22Rv1 (cell line): ENCODE data around the gene CAPZB.

Experiments used
- H3K27ac ChIP-seq: fragments of 450-650 bp; 2 replicates; pipeline ENCODE4 v1.5.1; 2017
- ZFX ChIP-seq: fragments of 450-650 bp; IDR thresholded peaks from 2 replicates; pipeline ENCODE4 v1.6.1; 2017; ENCODE audit warnings: antibody characterized with exemption, borderline replicate concordance
- TF ChIP-seq, protein P1 (sequence below): fragments of 450-650 bp; IDR thresholded peaks from 2 replicates; pipeline ENCODE4 v1.5.1; 2017; ENCODE audit warnings: mild to moderate bottlenecking

Gene CAPZB

GRCh38 chr1:19447550-19447949, 37.8 kb downstream of the CAPZB start:
- no peak overlapping the region for H3K27ac ChIP-seq
- TF ChIP-seq, protein P1, sequence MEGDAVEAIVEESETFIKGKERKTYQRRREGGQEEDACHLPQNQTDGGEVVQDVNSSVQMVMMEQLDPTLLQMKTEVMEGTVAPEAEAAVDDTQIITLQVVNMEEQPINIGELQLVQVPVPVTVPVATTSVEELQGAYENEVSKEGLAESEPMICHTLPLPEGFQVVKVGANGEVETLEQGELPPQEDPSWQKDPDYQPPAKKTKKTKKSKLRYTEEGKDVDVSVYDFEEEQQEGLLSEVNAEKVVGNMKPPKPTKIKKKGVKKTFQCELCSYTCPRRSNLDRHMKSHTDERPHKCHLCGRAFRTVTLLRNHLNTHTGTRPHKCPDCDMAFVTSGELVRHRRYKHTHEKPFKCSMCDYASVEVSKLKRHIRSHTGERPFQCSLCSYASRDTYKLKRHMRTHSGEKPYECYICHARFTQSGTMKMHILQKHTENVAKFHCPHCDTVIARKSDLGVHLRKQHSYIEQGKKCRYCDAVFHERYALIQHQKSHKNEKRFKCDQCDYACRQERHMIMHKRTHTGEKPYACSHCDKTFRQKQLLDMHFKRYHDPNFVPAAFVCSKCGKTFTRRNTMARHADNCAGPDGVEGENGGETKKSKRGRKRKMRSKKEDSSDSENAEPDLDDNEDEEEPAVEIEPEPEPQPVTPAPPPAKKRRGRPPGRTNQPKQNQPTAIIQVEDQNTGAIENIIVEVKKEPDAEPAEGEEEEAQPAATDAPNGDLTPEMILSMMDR: no peak
- TF ChIP-seq ZFX: no peak

DNA sequence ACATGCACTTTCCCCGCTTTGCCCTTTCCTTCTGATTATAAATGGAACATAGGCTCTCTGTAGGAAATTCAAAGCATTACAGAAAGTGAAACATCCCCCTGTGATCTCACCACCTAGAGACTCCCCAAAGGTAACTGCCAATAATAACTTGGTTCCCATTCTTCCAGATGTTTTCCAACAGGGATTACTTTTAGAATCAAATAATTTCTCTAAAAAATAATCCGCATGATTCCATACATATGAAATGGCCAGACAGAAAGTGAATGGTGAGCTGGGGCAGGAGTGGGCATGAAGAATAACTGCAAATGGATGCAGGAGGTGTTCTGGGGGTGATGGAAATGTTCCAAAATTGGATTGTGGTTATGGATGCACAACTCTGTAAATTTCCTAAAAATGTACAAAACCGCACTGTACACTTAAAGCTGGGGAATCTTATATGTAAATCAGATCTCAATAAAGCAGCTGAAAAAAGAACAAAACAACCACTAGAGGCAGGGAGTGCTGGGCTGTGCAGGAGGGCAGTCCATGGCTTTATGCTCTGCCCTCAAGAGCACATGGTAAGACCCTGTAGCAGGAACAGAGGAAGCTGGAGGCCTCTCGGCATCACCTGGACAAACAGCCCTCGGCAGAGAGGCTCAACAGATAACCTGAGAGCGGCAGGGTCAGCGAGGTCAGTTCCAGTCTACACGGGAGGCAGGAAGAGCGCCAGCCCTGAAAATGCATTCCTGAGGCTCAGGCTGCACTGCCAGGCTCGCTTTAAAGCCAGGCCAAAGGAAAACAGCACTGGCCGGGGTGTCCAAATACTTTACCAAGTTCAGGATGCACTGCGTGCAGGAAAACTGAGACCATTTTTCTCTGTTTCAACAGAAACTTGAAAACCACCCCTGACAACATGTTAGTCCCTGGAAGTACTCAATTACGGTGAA, 39.7 kb downstream of the CAPZB start:
- TF ChIP-seq, protein P1: peak; percentile 29
- no peak for TF ChIP-seq ZFX
- H3K27ac ChIP-seq: no peak overlapping the region

DNA sequence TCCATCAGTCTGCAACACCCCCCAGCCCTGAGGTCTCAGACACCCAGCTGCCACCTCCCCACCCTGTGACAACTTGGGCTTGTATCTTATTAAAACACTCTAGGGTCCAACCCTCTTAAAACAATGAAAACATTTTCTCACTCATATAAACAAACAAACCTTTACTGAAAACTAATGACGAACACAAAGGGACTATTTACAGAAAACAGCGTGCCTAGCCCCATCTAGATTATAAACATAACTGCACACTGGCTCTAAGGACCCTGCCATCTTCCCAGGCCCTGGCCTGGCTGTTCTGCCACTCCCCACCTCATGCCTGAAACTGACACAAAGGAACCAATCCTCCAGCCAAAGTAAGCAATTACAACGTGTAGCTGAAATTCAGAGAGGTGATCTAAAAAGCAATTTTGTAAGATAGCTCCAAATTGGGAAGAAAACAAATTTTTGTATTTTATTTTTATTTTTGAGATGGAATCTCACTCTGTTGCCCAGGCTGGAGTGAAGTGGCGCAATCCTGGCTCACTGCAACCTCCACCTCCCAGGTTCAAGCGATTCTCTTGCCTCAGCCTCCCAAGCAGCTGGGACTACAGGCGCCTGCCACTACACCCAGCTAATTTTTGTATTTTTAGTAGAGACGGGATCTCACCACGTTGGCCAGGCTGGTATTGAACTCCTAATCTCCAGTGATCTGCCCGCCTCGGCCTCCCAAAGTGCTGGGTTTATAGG, 40.9 kb downstream of the CAPZB start:
- TF ChIP-seq, protein P1: no peak
- no peak for TF ChIP-seq ZFX
- no peak overlapping the region for H3K27ac ChIP-seq

- H3K27ac ChIP-seq: no peak overlapping the region
- TF ChIP-seq, protein P1: no peak
- TF ChIP-seq ZFX: no peak
These were observed 42.0 kb downstream of the CAPZB start for GRCh38 chr1:19443326-19443725.

DNA sequence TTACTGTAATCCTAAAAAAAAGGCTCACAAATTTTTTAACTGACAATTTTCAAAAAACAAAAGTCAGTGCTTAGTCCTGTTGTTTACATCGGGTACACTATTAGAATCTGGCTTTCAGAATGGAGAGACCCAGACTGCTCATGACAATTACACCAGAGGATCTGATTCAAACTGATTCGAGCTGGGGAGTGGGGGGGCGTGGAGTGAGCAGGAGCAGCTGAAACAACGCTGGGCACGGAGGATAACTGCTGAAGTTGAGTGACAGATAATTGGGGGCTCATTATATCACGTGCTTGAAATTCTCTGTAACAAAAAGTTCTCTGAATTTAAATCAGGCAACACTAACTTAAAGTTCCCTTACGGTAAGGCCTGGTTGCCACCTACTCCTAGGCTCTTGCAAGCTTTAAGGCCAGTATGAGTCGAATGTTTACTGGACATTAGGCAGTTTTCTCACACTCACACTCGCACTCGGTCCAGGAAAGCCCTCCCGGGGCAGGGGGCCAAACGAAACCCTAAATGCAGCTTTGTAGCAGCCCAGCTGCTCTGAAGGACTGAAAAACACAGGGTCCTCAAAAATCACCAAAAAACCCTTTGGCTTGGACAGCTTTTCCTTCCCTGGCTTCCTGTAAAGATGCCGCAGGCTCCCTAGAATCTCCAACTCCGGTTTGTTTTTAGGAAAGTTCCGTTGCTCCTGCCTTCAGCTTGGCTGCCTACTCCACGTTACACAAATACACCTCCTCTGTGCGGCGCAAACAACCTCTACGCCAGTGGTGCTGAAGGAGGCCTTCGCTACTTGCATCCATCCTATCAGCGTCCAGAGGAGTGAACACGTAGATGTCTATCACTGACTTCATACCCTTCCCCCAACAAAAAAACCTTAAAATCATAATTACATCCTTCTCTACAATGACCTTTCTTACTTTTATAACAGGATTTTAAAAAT, 42.9 kb downstream of the CAPZB start:
- no peak overlapping the region for H3K27ac ChIP-seq
- TF ChIP-seq, protein P1: no peak

- no peak overlapping the region for H3K27ac ChIP-seq
- TF ChIP-seq, protein P1: no peak
- no peak for TF ChIP-seq ZFX
These were observed 44.1 kb downstream of the CAPZB start for GRCh38 chr1:19441048-19441780.
